Measurements from ENCODE around the gene TAF3.

DNA sequence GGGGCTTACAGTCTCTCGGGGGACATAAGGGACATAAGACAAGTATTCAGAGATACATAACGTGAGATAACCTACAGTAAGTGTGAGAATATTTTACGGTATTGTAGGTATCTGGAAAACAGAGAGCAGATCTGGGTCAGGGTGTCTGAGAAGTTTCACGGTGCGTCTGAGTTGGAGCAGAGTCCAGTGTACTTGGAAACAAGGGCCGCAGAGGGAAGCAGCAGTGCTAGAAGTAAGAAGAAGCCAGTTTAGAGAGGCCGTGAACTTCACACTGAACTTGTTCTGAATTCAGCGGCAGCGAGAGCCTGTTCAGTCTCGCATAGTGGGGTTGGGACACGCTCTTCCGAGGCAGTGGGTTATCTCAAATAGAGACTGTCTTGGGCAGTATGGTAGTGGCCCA lies 85.5 kb downstream of the TAF3 start:
- TF ChIP-seq, protein P1, sequence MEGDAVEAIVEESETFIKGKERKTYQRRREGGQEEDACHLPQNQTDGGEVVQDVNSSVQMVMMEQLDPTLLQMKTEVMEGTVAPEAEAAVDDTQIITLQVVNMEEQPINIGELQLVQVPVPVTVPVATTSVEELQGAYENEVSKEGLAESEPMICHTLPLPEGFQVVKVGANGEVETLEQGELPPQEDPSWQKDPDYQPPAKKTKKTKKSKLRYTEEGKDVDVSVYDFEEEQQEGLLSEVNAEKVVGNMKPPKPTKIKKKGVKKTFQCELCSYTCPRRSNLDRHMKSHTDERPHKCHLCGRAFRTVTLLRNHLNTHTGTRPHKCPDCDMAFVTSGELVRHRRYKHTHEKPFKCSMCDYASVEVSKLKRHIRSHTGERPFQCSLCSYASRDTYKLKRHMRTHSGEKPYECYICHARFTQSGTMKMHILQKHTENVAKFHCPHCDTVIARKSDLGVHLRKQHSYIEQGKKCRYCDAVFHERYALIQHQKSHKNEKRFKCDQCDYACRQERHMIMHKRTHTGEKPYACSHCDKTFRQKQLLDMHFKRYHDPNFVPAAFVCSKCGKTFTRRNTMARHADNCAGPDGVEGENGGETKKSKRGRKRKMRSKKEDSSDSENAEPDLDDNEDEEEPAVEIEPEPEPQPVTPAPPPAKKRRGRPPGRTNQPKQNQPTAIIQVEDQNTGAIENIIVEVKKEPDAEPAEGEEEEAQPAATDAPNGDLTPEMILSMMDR (IDR thresholded peaks at IDR 0.05): no peak
- TF ChIP-seq EZH2 (IDR thresholded peaks at IDR 0.05): no peak

Data from neural progenitor cell (in vitro differentiated cells).